ENCODE measurements around the gene KCNJ16.
"Not testable (repeated sequence)": the region's sequence is repeated elsewhere in the genome, so short reads cannot be mapped to it uniquely, and the experiment has no call there.

The KCNJ16 gene

DNA sequence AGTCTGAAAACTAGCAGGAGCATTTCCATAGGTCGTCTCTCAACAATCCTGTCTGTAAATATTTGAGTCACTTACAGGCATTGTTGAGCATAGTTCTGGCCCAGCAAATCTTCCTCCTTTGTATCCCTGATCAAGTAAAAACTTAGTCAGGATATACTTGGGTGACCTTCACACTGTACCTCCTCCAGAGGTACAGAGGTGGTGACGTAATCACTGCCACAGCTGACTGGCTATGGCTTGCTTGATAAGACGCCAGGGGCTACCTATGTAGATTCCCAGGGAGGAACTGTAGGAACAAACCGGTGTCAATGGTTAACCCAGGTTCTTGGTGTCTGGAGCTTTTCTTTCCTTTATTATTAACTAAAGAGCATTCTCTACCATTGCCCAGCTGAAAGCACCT is at the start of gene KCNJ16:
KCNJ16 (plus strand) TSS at position 270 of the 400 bp plus-strand sequence. CDS start 56,863 bp downstream, outside the sequence.
- DNase-seq, result no peak

DNA sequence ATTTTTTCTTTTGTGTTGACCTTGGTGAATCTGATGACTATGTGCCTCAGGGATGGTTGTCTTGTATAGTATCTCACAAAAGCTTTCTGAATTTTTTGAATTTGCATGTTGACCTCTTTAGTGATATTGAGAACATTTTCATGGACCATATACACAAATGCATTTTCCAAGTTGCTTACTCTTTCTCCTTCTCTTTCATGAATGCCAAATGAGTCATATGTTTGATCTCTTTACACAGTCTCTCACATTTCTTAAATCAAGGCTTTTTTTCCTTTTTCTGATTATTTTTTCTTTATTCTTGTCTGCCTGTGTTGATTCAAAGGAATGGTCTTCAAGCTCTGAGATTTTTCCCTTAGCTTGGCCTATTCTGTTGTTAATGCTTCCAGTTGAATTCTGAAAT is 46.6 kb upstream of the KCNJ16 start:
- DNase-seq, result no peak

DNA sequence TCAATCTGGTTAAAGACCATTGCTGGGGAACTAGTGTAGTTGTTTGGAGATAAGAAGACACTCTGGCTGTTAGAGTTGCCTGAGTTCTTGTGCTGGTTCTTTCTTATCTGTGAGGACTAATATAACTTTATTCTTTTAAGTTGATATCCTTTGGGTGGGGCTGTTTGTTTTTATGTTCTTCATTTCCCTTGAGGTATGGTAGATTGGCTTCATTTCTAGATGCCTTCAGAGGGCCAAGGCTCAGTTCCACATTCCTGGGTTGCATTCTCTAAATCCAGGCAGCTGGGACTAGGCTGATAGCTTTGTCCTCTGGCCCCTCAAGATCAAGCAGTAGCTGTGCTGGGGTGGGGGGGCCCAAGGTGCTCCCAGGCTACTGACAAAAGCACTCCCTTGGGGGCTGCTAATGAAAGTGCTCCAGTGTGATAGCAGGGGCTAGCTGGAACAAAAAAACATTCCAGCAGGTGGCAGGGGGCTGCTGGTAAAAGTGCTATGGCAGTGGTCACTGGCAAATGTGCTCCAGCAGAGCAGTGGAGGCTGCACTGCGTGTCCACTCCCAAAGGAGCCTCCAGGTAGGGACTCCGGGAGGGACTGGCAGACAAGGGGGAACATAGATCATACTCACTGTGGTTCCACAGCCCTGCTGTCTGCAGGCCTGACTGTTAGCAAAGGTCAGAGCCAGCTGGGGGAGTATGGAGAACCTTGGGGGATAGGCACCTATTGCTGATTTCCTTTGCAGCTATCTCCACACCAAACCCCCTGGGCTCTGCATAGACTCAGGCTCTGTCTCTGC is 45.9 kb upstream of the KCNJ16 start:
- no peak for DNase-seq

DNA sequence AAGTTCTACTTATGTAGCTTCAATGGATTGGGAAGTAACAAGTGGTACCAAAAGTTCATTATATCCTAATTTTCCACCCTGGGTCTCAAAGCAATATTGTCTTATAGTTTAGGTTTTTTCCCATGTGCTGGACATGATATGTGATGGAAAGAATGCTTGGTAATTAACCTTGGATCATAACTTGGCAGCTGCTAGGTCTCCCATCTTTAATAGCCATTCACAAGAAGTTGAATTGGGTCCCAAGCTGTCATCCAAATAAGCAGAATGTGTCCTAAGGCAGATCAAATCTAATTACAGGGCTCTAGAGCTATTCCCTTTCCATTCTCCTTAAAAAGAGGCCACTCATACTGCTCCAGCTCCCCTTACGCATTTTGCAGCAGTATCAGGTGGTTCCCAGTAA is 44.7 kb upstream of the KCNJ16 start:
- no peak for DNase-seq

DNA sequence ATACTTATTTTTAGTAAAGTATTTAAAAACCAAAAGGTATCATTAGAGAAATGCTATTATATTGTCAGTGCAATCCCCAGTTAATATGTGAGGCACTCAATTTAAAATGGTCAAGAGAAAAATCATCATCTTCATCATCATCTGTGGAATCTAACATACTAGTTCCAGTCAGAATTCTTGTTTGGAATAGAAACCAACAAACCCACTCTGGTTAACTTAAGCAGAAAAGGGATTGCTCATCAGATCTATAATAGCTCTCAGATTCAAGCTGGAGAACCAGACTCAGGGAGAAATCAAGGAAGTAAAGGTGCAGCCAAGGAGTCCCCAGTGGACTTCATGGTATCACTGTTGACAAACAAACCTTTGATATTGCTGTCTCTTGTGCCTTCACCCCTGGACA is 43.7 kb upstream of the KCNJ16 start:
- DNase-seq, result no peak

DNA sequence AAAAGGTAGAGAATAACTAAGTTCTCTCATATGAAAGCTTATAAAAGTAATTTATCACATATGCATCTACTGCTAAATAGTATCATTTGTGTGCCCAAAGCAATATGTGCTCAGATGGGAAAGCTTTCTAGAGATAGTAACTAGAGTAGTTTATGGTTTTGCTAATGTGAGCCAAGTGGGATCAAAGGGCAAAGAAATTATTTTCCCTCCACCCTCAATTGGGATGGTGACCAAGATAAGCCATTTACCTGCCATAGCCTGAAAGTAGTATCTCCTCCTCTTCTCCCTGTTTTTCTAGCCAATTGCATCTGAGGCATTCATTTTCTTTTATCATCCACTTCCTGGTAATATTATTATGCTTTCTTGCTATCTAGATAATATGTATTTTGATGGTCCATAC is 41.9 kb upstream of the KCNJ16 start:
- no peak for DNase-seq

DNA sequence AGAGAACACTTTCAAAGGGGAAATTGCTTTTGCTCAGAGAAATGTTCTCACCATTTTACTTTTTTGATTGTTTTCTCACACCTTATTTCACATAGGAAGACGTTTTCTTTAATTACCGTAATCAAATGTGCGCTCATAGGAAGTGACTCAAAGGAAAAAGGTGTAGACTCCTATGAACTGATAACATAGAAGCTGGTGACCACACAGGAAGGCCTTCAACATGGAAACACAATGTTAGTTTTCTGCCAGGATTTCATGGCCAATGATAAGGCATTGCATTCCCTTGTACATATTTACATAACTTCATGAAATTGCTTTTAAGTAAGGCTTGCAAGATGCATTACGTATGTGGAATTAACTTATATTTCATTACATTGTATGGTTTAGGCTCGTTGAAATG is 40.9 kb upstream of the KCNJ16 start:
- DNase-seq, result no peak

DNA sequence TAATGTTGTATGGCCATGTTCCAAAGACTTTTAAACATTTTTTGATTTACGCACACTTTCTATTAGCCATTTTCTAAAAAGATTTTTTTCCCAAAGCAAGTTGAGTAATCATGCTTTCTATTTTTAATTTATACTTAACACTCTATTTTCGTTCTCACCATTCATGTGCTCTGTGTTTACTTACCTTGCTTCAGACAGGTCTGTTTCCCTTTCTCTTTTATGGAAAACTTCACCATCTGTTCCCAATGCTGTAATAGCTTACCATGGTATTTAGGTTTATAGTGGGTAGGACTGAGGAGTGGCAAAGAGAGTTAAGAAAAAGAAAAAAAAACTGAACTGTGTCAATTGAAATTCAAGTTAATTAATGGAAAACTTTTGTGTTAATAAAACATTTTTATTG is 37.5 kb upstream of the KCNJ16 start:
- DNase-seq, result no peak

DNA sequence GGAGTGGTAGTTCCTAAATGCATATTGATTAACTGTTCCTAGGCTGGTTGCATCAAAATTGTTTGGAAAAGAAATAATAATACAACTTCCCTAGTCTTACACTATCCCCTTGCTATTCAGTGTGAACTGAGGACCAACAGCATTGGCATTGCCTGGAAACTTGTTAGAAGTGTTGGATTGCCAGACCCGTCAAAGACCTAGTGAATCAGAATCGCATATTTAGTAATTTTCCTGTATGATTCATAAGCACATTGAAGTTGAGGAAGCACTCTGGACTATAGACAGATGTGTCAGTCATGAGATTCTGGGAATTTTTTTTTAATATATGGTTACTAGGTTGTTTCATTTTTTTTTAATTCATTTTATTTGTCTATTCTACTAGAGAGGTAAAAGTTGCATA is 34.7 kb upstream of the KCNJ16 start:
- DNase-seq, result no peak

DNA sequence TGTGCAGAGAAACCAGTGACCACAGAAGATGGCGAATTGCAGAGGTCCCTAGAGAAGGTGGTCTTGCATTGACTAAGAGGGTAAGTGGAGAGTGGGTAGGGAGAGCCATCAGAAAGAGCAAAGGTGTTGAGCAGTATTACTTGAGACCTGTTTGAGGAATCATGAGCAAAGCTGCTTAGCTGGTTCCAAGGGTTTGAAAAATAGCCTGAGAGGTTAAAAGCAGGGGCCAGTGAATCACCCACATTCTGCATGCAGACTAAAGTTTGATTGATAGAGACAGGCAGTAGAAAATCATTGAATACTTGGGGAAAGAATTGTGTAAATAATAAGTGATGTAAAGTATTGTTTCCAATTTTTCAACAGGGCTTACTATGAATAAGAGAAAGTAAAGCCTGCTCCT is 34.0 kb upstream of the KCNJ16 start:
- no peak for DNase-seq

DNA sequence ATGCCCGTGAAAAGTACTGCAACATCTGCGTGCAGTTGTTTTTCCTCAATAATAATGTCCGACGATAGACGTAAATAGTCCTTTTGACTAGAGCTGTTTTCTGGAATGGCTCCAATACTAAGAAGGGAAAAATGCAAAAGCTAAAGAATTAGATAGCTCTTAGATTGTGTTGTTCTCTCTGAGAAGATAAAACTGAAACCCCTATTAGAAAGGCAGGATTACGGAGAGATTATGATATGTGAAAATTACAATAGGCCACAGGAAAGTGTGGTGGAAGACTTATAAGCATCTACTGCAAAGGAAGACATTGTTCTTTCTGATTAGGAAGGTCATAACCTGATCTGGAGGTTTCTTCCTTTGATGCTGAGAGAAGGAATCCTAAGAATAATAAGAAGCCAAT is 33.5 kb upstream of the KCNJ16 start:
- no peak for DNase-seq

DNA sequence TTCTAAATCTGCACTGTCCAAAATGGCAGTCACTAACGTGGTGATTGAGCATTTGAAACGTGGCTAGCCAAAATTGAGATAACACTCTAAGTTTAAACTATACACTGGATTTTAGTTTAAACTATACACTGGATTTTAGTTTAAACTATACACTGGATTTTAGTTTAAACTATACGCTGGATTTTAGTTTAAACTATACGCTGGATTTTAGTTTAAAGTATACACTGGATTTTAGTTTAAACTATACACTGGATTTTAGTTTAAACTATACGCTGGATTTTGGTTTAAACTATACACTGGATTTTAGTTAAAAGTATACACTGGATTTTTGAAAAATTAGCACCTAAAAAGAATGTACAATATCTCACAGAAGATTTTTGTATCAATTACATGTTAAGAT is 29.2 kb upstream of the KCNJ16 start:
- not testable (repeated sequence) for DNase-seq

DNA sequence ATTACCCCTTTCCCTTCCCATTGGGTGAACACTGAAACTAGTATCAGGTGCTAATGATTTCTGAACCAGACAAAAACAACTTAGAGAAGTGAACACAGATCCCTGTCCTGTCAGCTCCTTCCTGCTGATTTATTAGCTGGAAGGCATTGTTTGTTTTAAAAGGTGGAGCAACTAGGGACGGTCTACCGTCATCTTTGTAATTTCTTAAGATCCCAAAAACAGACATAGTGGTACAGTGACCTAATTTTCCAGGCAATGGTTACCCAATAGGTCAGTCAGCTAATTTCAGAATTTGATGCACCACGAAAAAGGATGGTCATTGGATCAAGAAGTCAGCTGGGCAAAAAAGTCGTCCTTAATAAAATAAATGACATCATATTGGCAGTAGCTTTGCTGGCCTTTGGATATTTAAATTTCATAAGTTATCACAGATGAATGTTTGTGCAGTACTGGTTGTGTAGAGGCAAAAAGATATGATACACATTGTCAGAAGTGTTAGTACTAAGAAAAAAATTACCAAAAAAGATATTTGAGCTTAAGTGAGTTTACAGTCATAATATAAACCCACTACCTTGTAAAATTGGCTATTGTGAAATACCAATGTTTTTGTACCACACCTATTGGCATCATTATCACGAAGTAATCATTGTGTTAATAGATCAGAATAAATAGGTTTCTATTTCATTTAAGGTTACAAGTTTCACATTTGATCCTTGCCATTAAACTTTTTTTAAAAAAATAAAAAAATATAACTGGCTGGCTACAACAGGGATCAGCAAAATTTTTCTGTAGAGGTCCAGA is 27.2 kb upstream of the KCNJ16 start:
- DNase-seq, result no peak

DNA sequence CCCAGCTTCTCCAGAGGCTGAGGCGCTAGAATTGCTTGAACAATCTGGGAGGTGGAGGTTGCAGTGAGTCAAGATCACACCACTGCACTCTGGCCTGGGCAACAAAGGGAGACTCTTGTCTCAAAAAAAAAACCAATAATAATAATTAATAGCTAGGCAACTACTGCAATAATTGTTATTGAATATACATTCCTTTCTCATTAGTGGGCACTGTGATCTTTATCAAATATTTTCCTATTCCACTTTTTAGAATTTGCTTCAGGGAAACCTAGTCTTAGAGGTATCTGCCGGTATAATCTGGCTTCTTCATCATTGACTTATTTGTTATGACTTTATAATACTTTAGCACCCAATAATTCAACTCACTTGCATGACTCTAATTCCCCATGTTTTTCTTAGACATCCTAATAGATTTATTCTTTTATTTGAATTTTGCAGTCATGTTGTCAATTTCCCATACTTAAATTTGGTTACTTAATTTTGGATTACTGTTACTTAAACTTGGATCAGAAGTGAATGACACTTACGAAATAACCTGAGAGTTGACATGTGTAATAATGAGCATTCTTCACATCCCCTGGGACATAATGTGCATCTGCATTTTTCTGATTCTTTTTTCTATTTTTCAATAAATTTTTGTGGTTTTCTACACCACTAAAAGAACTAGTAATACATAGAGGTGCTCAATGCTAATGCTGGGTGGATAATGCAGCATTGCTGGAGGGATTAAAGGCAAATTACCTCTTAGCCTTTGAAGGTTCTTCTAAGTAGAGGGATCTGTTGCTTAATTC is 25.0 kb upstream of the KCNJ16 start:
- no peak for DNase-seq

DNA sequence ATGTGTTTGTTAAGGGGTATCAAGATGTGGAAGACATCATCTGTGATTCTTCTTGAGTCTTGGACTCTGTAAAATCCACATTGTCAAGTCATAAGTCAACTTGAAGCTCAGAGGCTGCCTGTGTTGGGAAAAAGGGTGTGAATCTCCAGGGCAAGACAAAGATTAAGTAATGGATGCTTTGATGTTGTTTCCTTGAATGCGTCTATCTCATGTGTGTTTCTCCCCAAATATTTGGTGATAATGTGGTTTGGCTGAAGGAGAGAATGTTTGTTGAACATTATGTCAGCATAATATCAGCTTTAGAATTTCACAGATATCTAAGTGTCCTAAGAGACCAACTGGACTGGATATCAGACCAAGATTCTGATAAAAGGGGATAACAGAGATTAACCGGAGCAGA is 24.1 kb upstream of the KCNJ16 start:
- no peak for DNase-seq

DNA sequence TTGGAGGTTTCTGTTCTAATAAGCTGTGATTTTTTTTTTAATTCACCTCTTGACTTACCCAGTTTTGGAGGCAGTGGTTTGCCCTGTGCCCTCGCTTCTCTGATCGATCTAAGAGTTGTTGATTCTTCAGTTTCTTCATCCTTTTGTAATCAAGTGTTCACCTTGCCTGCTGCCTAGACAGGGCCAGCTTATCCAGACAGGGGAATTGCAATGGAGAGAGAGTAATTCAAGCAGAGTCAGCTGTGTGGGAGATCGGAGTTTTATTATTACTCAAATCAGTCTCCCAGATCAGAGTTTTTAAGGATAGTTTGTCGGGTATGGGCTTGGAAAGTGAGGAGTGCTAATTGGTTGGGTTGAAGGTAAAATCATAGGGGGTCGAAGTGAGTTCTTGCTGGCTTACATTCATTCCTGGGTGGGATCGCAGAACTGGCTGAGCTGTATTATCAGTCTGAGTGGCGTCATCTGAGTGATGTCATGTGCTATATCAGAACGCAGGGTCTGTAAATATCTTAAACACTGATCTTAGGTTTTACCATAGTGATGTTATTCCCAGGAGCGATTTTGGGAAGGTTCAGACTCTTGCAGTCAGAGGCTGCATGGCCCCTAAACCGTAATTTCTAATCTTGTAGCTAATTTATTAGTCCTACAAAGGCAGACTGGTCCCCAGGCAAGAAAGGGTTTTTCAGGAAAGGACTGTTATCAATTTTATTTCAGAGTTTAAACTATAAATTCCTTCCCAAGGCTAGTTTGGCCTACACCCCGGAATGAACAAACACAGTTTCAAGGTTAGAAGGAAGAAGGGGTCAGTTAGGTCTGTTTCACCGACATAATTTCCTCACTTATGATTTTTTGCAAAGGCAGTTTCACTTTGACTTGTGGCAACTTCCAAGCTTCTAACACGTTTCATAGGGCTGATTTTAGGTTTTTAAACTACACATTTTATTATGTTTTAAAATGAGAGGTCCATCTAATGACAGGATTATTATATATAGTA is 21.5 kb upstream of the KCNJ16 start:
- no peak for DNase-seq

DNA sequence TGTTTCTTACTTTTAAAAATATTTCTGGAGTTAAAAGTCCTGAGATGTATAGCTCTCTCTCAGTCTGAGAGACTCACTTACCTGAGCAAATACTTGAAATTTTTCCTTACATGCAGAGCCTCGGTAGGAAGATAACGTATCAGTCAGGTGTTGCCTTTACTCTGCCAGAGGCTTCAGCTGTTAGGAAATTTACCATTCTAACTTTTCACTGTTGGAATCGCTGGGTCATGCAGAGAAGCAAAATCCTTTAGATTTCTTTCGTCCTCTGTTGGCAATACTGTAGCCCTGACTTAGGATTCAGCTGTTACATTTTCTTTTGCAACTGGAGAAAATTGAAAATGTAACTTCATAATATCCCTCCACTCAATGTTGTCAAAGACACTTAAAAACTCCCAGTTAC is 20.0 kb upstream of the KCNJ16 start:
- DNase-seq, result no peak

DNA sequence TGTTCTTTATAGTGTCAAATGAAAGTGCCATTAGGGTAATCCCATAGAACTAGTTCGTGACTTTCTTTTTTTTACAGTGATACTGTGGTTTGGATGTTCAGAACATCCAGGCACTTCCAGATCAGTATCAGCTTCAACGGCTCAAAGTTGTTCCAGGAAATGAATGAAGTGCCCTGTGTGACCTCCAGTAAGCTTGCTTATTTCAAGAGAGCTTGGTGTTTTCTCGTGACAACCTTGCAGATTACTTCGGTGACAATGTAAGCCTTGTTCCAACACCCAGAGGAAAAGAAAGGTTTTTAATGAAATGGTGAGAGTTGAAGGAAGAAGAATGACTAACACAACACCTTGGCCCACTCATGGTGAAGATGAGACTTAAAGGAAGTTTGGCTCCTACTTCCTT is 16.0 kb upstream of the KCNJ16 start:
- DNase-seq, result no peak

DNA sequence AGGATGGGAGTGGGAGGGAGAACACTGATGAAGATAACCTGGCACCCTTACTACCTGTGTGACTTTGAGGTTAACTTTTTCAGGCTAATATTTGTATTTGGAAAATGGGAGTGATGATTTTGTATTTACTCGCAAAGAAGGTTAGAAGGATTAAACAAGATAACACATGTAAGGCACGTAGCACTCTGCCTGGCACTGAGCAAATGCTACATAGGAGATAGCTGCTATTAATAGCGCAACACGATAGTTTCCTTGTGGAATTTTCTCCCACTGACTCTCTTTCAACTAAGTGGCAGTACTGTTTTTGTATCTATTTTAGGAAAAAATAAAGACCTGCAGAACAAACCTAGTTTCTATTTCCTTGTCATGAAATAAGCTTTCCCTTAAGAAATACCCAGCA is 15.4 kb upstream of the KCNJ16 start:
- no peak for DNase-seq

DNA sequence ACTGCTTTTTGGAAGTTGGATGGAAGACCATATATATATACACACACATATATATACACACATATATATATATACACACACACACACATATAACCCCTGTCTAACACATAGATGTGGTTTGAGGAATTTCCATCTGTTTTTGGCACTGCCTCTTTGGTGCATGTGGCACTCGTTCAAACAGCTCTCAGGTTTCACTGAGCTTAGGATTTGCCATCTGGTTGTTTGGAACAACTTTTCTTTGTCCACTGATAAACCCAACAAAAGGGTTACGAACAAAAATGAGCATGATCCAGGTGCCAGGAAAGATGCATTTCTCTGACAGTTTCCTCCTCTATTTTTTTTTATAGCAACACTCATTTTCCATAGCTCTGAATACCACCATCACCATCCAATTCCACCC is 14.6 kb upstream of the KCNJ16 start:
- DNase-seq, result no peak

DNA sequence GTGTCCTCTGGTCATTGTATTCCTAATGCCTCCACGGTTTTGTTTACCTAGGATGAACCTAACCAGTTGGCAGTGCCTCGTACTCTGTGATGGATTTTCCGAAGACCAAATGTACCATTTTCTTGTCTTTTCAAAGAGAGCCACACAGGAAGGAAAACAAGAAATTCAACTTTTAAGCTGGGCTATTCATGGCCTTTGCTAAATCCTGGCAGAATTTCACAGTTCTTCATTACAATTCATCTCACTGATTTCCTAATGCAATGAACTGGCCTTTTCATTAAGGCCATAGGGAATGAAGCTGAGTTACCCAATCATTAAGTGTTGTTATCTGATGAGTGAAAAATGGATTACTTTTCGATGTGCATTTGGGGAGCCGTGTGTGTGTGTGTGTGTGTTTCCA is 7.9 kb upstream of the KCNJ16 start:
- peak; percentile 62 for DNase-seq

DNA sequence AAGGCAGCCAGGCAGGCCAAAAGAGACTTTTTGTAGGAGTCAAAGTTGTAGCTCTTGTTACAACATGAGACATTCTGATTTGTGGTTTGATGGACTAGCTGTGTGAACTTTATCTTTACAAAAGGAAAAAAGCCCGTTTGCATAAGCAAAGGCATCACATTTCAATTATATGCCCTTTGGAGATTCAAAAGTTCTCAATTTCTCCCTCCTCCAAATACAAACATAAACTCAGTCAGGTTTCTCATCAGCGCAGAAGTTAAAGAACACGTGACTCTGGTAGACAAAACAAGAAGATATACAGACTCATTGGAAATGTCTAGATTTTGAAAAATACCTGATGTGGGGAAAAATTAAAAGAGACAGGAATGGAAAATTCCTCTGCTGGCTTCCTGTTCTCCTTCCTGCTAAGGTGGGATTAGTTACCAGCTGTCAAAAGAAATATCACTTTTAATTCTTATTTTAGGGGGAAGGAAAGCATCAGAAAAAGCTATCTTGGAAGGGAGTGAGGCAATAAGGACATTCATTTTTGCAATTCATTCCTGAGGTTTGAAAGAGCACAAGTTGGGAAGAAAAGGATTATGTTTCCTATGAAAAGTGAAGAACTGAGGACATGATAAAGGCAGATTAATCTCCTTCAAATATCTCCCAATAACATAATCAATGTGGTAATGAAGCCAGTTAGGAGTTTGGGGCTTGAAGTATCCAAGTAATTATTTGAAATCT is 4.6 kb upstream of the KCNJ16 start:
- DNase-seq, result no peak

All from midbrain (tissue), 1 donor.